HCT116 (cell line): ENCODE data around the gene NOC2L.

Experiments
- CEBPB ChIP-seq: IDR thresholded peaks from 2 replicates; pipeline ENCODE4 v1.6.1; 2012; ENCODE audit warnings: low read depth
- EZH2phosphoT487 ChIP-seq: fragments of 200-600 bp; IDR thresholded peaks from 2 replicates; pipeline ENCODE4 v1.6.1; 2018; ENCODE audit warnings: antibody characterized with exemption, borderline replicate concordance
- FOSL1 ChIP-seq: IDR thresholded peaks from 2 replicates; pipeline ENCODE4 v1.6.1; 2012; ENCODE audit warnings: low read depth
- POLR2AphosphoS5 ChIP-seq: IDR thresholded peaks from 2 replicates; pipeline ENCODE4 v1.6.1; 2011; ENCODE audit warnings: mild to moderate bottlenecking, low read depth, low read length, moderate library complexity
- SRF ChIP-seq: IDR thresholded peaks from 2 replicates; pipeline ENCODE4 v1.6.1; 2012; ENCODE audit warnings: low read depth
- TF ChIP-seq, protein P1 (sequence below), 3 experiments: fragments of 200-600 bp in 1 of 3; sonication (generic) in 1 of 3; IDR thresholded peaks in 2 of 3; conservative IDR thresholded peaks in 1 of 3; 2 replicates each; pipeline ENCODE4 v1.5.1; 2012 to 2017; ENCODE audit warnings: low read depth in 2 of 3, low read length in 2 of 3, antibody characterized with exemption in 1 of 3, borderline replicate concordance in 1 of 3, control low read depth in 1 of 3, mild to moderate bottlenecking in 1 of 3, mixed read lengths in 1 of 3, mixed run types in 1 of 3, moderate library complexity in 1 of 3; ENCODE audit not compliant: insufficient read depth in 1 of 3
- TF ChIP-seq, protein P2 (sequence below): IDR thresholded peaks from 2 replicates; pipeline ENCODE4 v1.6.1; 2012

DNA sequence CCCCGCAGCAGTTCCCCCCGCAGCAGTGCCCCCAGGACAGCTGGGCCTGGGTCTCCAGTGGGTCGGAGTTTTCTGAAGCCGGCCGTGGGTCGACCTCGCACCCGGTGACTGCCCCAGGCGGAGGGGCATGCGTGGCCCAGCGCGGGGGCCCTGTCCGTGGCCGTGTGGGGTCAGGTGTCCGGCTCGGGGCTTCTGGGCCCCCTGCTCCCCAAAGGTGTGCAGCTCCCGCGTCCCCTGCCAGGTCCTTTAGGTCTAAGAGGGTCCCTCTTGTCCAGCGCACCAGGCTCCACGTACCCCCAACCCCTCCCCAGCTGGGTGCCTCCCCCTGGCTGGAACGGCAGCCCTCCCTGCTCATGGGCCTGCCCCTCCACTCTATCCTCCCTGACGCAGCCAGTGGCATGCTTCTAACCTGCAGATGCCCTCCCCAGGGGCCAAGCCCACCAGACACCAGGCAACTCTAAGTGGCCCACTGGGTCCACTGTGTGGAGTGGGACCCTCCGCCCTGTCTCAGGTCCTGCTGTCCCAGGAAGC, 46.8 kb upstream of the NOC2L start:
- TF ChIP-seq SRF = no peak
- no peak for TF ChIP-seq CEBPB
- TF ChIP-seq POLR2AphosphoS5 = no peak
- no peak for TF ChIP-seq EZH2phosphoT487
- TF ChIP-seq, protein P1, sequence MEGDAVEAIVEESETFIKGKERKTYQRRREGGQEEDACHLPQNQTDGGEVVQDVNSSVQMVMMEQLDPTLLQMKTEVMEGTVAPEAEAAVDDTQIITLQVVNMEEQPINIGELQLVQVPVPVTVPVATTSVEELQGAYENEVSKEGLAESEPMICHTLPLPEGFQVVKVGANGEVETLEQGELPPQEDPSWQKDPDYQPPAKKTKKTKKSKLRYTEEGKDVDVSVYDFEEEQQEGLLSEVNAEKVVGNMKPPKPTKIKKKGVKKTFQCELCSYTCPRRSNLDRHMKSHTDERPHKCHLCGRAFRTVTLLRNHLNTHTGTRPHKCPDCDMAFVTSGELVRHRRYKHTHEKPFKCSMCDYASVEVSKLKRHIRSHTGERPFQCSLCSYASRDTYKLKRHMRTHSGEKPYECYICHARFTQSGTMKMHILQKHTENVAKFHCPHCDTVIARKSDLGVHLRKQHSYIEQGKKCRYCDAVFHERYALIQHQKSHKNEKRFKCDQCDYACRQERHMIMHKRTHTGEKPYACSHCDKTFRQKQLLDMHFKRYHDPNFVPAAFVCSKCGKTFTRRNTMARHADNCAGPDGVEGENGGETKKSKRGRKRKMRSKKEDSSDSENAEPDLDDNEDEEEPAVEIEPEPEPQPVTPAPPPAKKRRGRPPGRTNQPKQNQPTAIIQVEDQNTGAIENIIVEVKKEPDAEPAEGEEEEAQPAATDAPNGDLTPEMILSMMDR (IDR thresholded peaks at IDR 0.05 in 2 of 3, conservative IDR thresholded peaks at IDR 0.05 in 1 of 3; ENCODE audit: borderline replicate concordance in 1 of 3, insufficient read depth in 1 of 3, low read depth in 2 of 3, low read length in 2 of 3) = no peak
- no peak for TF ChIP-seq FOSL1
- TF ChIP-seq, protein P2, sequence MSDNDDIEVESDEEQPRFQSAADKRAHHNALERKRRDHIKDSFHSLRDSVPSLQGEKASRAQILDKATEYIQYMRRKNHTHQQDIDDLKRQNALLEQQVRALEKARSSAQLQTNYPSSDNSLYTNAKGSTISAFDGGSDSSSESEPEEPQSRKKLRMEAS = no peak
